Measurements from ENCODE around the gene SOCS3.
A peak's percentile ranks its signal among the peaks of the same experiment; 100 is the strongest.

The SOCS3 gene, protein sequence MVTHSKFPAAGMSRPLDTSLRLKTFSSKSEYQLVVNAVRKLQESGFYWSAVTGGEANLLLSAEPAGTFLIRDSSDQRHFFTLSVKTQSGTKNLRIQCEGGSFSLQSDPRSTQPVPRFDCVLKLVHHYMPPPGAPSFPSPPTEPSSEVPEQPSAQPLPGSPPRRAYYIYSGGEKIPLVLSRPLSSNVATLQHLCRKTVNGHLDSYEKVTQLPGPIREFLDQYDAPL

DNA sequence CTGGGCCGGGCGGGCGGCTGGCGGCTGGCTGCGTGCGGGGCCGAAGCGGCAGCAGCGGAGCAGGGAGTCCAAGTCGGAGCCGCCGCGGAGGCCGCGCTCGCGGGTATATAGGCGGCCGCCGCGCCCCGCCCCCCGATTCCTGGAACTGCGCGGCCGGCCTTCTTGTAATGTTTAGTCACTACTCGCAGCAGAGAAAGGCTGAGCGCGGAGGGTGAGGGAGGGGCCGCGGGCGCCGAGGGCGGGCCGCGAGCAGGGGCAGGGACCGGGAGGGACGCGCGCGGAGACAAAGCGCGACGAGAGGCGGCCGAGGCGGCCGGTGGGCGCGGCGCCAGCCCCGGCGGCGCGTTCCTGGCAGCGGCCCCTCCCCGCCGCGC, at the start of gene SOCS3:
SOCS3 (minus strand) TSS at position 81 of the 374 bp plus-strand sequence. CDS start 982 bp downstream, outside the sequence.
- peak; percentile 94 to 97 (median 96) for DNase-seq (ENCODE audit: low read depth in 2 of 3, low spot score in 1 of 3)

DNA sequence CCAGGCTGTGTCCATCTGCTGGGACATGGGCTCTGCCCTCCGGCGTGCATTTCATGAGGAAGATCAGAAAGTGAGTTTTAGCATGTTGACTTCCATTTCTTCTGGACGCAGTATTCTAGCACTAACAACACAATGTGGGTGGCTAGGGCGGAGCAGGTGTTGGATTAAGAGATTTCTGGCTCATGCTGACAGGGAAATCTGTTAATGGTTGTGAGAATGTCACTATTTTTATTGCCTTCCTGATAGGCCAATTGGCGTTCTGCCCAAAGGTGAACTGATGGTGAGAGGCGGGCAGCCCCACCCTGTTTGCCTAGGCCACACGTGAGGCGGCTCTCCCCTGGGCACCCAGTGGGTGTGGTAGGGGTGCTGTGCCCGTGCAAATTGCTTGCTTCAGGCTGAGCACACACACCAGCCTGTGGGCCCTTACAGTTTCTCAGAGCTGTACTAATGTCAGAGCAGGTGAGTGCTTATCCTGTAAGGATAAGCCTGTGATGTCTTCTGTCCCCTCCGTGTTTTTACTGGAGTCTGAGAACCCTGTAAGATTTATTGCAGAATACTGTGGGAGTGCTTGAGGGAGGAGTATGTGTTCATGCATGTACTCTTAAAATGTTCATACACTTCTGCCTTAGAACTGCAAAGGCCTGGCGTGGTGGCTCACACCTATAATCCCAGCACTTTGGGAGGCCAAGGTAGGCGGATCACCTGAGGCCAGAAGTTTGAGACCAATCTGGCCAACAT, 49.5 kb upstream of the SOCS3 start:
- DNase-seq (ENCODE audit: low read depth in 2 of 3, low spot score in 1 of 3): no peak

DNA sequence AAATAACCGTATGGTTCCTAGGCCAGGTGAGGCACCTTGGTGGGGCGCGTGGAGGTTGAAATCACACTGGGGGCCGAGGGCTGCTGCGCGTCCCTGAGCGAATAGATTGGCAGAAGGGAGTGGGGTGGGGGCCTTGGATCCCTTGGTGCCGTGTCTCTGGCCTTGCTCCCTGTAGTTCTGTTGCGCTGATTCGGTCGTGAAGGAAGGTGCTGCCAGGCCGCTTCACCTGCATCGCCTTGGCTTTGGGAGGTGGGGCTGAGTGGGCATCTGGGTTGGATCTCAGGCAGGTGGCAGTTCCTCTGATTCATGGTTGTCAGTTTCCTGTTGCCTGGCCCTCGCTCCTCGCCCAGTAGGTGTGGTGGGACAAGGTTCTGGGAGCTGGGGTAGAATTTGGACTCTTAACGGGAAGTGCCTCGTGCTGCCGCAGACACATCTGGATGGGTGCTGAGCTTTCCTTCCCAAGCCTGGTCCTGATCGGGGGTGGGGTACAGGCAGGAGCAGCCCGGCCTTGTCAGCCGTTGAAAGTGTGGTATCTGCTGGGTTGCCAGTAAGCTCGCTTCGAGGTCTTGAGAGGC, 48.7 kb upstream of the SOCS3 start:
- DNase-seq (ENCODE audit: low read depth in 2 of 3, low spot score in 1 of 3): no peak

DNA sequence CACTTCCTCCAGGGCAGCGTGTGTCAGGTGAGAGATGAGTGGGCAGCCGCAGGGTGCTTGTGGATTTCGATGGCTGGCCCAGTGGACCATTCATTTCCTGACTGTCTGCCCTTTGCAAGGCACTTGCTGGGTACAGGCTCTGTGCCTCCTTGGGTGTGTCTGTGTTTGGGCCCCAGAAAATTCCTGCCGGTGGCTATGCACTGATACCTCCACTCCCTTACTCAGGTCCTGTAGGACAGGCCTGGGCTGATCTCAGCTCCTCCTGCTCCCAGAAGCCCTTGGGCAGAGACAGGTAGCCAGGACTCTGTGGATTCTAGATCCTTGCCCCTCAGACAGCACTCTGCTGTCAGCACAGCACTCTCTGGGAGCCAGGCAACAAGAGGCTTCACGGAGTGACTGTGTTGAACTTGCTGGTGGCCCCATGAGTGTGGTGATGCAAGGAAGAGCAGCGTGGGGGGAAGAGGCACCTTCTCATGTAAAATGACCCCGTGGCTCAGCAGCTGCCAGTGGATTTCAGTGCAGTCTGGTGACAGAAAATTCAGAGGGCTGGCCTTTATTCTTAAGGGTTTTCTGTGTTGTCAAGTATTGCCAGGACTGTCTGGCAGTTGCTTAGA, 47.6 kb upstream of the SOCS3 start:
- DNase-seq (ENCODE audit: low read depth in 2 of 3, low spot score in 1 of 3): no peak

DNA sequence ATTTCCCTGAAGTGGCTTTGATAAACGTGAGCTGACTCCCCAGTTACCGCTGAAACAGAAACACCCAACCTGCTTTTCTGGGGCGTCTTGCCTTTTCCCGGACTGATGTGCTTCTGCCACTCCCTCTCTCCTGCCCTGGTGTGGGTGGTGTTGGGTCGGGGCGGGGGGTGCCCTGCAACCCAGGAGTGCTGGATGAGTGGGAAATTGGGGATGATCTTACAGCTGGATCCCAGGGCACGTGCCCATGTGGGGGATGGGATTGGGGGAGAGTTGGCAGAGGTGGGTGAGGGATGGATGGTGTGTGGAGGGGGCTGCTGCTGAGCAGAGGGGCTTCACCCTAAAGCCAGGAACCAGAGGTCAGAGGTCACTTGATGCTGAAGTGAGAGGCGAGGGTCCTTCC, 47.0 kb upstream of the SOCS3 start:
- DNase-seq (ENCODE audit: low read depth in 2 of 3, low spot score in 1 of 3): no peak

DNA sequence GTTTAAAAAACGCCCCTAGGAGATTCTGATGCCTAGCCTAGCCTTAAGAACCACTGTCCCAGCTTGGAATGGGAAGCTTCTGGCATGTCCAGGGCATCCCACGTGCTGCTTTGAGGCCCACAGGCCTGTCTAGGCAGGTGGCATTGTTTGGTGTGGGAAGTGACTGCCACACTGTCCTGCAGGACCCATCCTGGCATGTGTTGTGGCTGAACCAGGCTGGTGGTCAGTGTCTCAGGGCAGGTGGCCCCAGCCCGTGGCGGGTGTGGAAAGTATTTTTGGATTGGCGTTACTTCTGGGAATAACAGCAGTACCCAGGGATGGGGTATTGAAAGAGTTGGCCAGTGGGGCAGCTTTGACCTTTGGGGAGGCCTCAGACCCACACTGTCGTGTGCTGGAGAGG, 46.5 kb upstream of the SOCS3 start:
- no peak for DNase-seq (ENCODE audit: low read depth in 2 of 3, low spot score in 1 of 3)

DNA sequence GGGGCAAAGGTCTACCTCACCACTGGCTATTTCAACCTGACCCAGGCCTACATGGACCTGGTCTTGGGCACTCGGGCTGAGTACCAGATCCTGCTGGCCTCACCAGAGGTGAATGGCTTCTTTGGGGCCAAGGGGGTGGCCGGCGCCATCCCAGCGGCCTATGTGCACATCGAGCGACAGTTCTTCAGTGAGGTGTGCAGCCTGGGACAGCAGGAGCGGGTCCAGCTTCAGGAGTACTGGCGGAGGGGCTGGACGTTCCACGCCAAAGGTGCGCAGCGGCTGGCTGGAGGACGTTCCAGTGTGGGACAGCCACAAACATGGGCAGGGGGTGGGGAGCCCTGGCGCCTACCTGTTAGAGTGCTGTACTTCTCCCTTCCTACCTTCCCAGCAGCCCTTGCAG, 43.9 kb upstream of the SOCS3 start:
- DNase-seq (ENCODE audit: low read depth in 2 of 3, low spot score in 1 of 3): no peak

DNA sequence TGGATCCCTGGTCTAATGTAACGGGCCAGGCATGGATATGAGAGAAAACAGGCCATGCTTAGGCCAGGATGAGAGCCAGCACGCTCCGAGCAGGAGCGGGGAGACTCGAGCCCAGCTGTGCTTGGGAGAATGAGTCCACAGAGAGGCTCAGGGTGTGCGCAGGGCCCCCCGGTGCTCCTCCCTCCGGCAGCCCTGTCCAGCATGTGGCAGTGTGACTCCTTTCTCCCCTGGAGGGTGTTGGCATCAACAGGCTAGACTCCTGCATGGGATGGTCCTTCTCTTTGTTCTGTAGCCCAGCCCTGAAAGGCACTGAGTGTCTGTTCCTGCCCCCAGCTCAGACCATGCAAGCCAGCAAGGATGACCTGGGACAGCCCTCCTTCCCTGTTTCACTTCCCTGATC, 42.0 kb upstream of the SOCS3 start:
- DNase-seq (ENCODE audit: low read depth in 2 of 3, low spot score in 1 of 3): no peak

DNA sequence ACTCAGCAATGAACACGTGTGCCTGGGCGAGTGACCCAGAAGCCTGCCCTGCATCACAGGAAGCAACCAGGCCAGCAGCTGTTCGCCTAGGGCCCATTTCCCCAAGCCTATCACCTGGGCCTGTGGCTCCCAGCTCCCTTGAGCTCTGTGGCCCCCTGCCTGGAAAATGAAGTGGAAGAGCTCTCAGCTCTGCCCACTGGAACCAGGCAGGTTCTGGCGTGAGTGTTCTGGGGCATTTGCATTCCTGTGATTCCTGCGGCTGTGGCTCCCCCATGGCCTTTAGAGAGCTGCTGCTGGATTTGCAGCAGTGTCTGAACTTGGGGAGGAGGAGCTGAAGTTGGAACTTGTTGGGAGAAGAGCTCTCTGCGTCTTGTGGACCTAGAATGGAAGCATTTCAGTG, 41.4 kb upstream of the SOCS3 start:
- no peak for DNase-seq (ENCODE audit: low read depth in 2 of 3, low spot score in 1 of 3)

DNA sequence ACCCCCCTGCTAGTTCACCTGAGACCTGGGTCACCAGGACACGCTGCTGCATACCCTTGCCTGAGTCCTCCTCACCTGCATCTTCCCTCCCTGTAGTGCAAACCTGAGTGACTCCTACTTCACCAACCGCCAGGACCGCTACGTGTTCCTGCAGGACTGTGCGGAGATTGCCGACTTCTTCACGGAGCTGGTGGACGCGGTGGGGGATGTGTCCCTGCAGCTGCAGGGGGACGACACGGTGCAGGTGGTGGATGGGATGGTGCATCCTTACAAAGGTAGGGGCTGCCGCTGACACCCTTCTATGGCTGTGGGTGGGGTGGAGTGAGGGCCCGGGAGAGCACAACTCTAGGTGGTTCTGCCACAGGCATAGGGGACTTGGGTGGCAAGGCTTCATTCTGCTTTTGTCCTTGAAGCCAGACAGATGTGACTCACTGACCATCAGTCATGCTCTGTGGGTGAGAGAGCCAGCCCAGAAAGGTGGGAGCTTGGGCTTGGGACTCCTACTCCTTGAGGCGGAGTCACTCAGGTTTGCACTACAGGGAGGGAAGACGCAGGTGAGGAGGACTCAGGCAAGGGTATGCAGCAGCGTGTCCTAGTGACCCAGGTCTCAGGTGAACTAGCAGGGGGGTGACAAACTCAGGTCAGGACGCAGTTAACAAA, 40.8 kb upstream of the SOCS3 start:
- DNase-seq (ENCODE audit: low read depth in 2 of 3, low spot score in 1 of 3): no peak

DNA sequence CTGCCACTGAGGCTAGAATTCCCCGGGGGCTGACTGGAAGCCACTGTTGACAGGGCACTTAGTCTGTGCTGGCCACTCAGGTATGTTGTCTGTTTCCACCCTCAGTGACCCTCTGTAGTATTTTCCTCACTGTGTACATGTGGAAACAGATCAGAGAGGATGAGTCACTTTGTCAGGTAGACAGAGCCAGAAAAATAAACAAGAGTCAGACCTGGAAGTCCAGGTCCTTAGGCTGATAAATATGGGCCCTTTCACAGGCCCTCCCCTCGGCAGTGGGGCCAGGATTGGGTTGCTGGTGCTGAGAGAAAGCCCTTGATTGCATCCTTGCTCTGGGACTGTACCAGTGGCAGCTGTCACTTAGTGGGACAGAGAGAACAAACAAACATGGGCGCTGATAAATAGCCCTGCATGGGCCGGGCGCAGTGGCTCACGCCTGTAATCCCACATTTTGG, 39.8 kb upstream of the SOCS3 start:
- DNase-seq (ENCODE audit: low read depth in 2 of 3, low spot score in 1 of 3): no peak

DNA sequence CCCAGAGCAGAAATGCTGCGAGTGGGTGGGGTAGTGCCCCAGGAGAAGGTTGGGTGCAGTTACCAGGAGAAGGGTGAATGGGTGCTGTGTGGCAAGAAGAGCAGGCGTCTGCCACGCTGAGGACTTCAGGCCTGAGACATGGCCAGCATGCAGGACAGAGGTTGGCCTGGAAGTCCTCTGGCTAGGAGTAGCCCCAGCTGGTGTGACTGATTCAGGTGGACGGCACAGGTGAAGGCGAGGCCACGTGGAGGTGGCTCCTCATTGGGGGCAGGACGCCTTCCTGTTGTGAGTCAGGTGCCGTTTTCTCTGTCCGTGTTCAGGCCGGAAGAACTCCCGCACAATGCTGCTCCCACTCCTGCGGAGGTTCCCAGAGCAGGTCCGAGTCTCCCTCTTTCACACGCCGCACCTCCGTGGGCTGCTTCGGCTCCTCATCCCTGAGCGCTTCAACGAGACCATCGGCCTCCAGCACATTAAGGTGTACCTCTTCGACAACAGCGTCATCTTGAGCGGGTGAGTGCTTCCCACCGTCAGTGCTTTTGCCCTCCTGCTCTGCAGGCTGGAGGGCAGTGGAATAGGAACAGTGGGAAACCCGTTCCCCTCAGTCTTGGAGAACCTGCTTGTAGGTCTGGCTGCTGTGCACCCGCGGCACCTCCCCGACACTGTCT, 39.3 kb upstream of the SOCS3 start:
- DNase-seq (ENCODE audit: low read depth in 2 of 3, low spot score in 1 of 3): no peak

DNA sequence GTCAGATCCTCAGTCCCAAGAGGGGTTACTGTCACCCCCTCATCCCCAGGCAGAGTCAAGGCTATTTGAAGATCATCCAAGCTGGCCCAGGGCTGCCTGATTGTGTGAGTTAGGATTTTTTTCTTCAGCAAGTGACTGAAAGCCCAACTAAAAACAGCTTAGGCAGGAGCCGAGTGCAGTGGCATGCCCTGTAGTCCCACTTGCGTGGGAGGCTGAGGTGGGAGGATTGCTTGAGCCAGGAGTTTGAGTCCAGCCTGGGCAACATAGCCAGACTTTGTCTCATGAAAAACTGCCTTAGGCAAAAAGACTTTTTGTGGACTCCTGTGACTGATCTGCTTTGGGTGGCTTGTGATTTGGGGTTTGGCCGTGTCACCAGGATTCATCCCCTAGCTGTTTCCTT, 38.5 kb upstream of the SOCS3 start:
- DNase-seq (ENCODE audit: low read depth in 2 of 3, low spot score in 1 of 3): no peak

DNA sequence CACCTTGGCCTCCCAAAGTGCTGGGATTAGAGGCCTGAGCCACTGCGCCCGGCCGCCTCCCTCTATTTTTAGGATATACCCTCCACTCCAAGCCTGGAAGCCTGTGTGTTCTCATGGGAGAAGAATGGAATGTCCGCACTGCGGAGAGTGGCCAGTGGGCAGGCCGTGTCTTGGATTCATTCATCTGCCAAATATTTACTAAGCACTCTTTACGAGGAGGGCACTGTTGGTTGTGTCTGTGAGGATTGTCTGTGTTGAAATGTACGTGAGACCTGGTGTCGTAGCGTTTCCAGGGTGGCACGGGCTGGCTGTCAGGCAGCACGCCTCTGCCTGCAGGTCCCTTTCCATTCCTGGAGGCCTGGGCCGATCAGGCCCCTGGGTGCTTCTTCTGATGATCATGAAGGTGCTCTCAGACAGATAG, 37.8 kb upstream of the SOCS3 start:
- DNase-seq (ENCODE audit: low read depth in 2 of 3, low spot score in 1 of 3): no peak

DNA sequence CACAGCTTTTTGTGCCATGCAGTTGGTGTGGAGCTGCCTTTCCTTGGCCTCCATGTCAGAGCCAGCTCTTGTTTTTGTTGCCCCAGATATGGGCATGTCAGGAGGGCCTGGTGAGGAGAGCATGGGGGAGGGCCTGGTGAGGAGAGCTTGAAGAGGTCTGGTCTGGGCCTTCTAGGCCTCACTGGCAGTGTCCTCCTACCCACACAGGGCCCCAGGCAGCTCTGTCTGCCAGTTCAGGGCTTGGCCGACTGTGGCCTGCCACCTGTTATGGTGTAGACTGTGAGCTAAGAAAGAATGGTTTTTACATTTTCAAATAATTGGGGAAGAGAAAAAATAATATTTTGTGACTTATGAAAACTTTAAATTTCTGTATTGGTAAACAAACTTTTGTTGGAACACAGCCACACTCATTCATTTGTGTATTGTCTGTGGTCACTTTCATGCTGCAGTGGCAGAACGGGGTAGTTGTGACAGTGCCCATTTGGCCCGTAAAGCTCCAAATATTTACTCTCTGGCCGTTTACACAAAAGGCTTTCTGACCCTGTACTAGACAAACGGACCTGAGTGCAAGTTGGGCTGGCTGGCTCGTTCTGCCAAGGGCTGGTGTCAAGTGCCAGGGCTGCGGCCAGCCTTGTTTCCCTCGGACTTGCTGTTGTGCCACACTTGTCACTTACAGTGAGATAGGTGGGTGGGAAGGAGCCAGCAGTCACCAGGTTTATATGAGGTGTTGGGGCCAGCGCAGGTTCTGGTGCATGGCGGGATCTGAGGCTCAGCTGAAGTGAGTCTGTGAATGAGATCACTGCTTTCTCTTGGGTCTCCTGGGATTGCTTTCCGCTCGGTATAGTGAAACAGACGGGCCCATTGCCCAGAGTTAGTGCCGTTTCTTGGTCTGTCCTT, 36.8 kb upstream of the SOCS3 start:
- no peak for DNase-seq (ENCODE audit: low read depth in 2 of 3, low spot score in 1 of 3)

DNA sequence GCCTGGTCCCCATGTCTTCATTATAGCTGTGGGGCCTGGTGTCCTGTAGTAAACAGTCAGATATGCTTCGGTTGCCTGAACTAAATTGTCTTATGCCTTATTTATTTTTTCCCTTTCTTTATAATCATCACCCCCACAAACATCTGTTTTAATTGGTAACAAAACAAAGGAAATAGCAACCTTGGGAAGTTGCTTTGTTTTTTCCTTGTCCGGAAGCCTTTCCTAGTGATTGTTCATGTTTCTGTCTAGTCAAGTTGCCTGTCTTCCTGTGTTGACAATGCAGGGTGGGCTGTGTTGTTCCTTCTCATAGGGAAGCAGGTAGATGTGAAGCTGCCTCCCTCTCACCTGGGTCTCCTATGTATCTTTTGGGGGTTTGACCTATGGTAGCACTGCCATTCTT, 35.3 kb upstream of the SOCS3 start:
- DNase-seq (ENCODE audit: low read depth in 2 of 3, low spot score in 1 of 3): no peak

DNA sequence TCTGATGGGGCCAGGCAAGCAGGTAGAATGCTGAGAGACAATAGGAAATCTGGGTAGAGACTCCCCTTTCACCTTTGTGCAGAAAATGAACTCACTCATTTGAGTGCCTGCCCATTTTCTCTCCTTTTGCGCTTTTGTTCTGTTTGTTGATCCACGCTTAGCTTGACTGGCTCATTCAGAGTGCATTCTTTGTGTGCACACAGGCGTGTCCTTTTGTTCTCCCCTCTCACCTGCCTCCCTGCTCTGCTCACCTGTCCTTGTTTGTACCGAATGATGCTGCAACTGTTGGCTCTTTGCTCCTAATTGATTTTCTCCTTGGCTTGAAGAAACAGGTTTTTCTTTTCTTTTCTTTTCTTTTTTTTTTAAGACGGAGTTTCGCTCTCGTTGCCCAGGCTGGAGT, 34.3 kb upstream of the SOCS3 start:
- no peak for DNase-seq (ENCODE audit: low read depth in 2 of 3, low spot score in 1 of 3)

DNA sequence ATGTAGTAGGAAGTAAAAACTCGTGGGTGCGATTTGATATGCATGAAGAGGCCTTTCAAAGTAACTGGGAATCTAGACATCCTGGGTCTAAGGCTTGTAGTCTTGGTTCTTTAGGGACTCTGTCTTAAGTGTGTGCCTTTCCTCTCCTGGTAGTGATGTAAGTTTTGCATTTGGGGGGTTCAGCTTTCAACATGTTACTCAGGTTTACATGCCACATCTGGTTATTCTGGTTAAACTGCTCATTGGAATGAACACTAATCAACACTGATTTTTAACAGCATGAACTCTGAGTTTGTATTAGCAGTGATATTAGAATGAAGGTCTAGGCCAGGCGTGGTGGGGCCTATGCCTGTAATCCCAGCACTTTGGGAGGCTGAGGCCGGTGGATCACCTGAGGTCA, 33.7 kb upstream of the SOCS3 start:
- DNase-seq (ENCODE audit: low read depth in 2 of 3, low spot score in 1 of 3): no peak

DNA sequence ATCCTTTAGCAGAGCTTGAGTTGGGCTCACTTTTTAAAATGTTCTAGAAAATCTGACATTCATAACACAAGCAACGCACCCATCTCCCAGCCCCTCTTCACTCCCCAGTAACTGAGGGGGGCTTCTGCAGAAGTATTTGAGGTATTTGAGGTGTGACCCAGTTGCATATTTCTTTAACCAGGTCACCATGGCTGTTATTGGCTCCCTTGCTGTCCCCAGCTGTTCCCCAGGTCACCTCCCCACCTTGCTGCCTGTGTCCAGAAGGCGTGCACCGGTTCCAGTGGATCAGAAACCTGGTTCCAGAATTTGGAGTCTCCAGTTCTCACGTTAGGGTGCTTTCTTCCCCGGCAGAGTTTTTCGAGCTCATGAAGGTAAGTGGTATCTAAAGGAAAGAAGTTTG, 32.4 kb upstream of the SOCS3 start:
- DNase-seq (ENCODE audit: low read depth in 2 of 3, low spot score in 1 of 3): no peak

DNA sequence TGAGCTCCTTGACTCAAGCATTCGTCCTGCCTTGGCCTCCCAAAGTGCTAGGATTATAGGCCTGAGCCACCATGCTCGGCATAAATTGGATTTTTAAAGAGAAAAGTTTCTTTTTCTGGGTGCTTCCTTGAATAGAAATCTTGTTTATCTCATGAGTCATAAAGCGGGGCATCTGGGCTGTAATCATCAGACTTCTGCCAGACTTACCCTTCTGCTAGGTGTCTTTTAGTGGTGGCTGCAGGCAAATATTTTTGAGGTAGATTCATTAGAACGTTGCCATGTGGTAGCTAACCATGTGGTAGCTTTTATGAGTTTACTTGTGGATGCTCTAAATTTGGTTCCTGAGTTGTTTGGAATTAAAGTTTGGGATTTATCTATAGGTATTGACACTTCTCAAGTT, 32.0 kb upstream of the SOCS3 start:
- DNase-seq (ENCODE audit: low read depth in 2 of 3, low spot score in 1 of 3): no peak

Data from stimulated activated CD4-positive, alpha-beta T cell treated with anti-CD3 and anti-CD28 coated beads, Interleukin-12 subunit alpha, Interleukin-12 subunit beta, amount 100 ng/mL, for 48 hours (primary cell).